H1 (cell line): ENCODE data around the gene ZNF512B.

Source experiments
- CBX5 ChIP-seq: fragments of 300-800, 300-1000 bp; sonication (generic); IDR thresholded peaks from 2 replicates; pipeline ENCODE4 v1.7.1; 2016; ENCODE audit warnings: antibody characterized with exemption, low read length, low read depth
- CTCF ChIP-seq, 3 experiments: IDR thresholded peaks; 1 replicate in 2 of 3; 2 replicates in 1 of 3; pipeline versions ENCODE4 v1.5.1 to v1.6.1; 2011; ENCODE audit warnings: low read length in 3 of 3, mild to moderate bottlenecking in 3 of 3, inconsistent platforms in 2 of 3, low read depth in 1 of 3, moderate library complexity in 1 of 3; ENCODE audit not compliant: insufficient read depth in 1 of 3; ENCODE audit errors: control extremely low read depth in 1 of 3
- EP300 ChIP-seq, 2 experiments: IDR thresholded peaks; 1 replicate in 1 of 2; 2 replicates in 1 of 2; pipeline ENCODE4 v1.6.1; 2011 to 2012; ENCODE audit warnings: low read depth in 2 of 2, low read length in 2 of 2, mild to moderate bottlenecking in 2 of 2, borderline replicate concordance in 1 of 2, inconsistent platforms in 1 of 2, moderate library complexity in 1 of 2
- EZH2 ChIP-seq: fragments of 200-600 bp; sonication (generic); IDR thresholded peaks from 2 replicates; pipeline ENCODE4 v1.7.1; 2012; ENCODE audit warnings: low read depth, mild to moderate bottlenecking, moderate library complexity, low read length, inconsistent platforms; ENCODE audit not compliant: severe bottlenecking
- MAX ChIP-seq: IDR thresholded peaks from 2 replicates; pipeline ENCODE4 v1.6.1; 2012; ENCODE audit warnings: inconsistent platforms
- POLR2A ChIP-seq, 2 experiments: IDR thresholded peaks; 1 replicate in 1 of 2; 2 replicates in 1 of 2; pipeline ENCODE4 v1.6.1; 2011; ENCODE audit warnings: low read depth in 2 of 2, low read length in 2 of 2, mild to moderate bottlenecking in 2 of 2; ENCODE audit errors: control extremely low read depth in 1 of 2
- SIN3A ChIP-seq, 2 experiments: IDR thresholded peaks in 1 of 2; conservative IDR thresholded peaks in 1 of 2; 2 replicates each; pipeline ENCODE4 v1.6.1; 2011 to 2012; ENCODE audit warnings: low read length in 2 of 2, improper control_type of control experiment in 1 of 2, low read depth in 1 of 2, mild to moderate bottlenecking in 1 of 2
- TAF1 ChIP-seq: IDR thresholded peaks from 2 replicates; pipeline ENCODE4 v1.6.1; 2011; ENCODE audit warnings: mild to moderate bottlenecking, low read depth, low read length
- TBP ChIP-seq: IDR thresholded peaks from 2 replicates; pipeline ENCODE4 v1.6.1; 2011; ENCODE audit warnings: low read depth, low read length, improper control_type of control experiment
- YY1 ChIP-seq: IDR thresholded peaks from 2 replicates; pipeline ENCODE4 v1.6.1; 2011; ENCODE audit warnings: low read depth, mild to moderate bottlenecking, low read length

GRCh38 chr20:63958471-63958870, 11.3 kb downstream of the ZNF512B start:
- no peak for TF ChIP-seq YY1
- TF ChIP-seq EZH2, result no peak
- no peak for TF ChIP-seq TBP
- no peak for TF ChIP-seq POLR2A (IDR thresholded peaks at IDR 0.05; ENCODE audit: control extremely low read depth in 1 of 2, low read depth in 2 of 2, low read length in 2 of 2)
- no peak for TF ChIP-seq CBX5
- TF ChIP-seq SIN3A (conservative IDR thresholded peaks at IDR 0.05 in 1 of 2, IDR thresholded peaks at IDR 0.05 in 1 of 2; ENCODE audit: low read depth in 1 of 2, low read length in 2 of 2), result no peak
- no peak for TF ChIP-seq TAF1
- TF ChIP-seq EP300 (IDR thresholded peaks at IDR 0.05; ENCODE audit: borderline replicate concordance in 1 of 2, low read depth in 2 of 2, low read length in 2 of 2), result no peak
- no peak for TF ChIP-seq MAX
- TF ChIP-seq CTCF (IDR thresholded peaks at IDR 0.05; ENCODE audit: control extremely low read depth in 1 of 3, insufficient read depth in 1 of 3, low read depth in 1 of 3, low read length in 3 of 3), result no peak
